ENCODE results near the gene RAB1A.

GRCh38 chr2:65177751-65178442, 48.0 kb upstream of the RAB1A start:
- no peak for TF ChIP-seq POLR2A (IDR thresholded peaks at IDR 0.05; ENCODE audit: insufficient read depth in 1 of 2, low read depth in 2 of 2, low read length in 2 of 2)
- TF ChIP-seq, protein P1, sequence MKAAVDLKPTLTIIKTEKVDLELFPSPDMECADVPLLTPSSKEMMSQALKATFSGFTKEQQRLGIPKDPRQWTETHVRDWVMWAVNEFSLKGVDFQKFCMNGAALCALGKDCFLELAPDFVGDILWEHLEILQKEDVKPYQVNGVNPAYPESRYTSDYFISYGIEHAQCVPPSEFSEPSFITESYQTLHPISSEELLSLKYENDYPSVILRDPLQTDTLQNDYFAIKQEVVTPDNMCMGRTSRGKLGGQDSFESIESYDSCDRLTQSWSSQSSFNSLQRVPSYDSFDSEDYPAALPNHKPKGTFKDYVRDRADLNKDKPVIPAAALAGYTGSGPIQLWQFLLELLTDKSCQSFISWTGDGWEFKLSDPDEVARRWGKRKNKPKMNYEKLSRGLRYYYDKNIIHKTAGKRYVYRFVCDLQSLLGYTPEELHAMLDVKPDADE (CRISPR knock-in tag; IDR thresholded peaks at IDR 0.05) = no peak
- no peak for TF ChIP-seq IKZF1 (IDR thresholded peaks at IDR 0.05)
- no peak for TF ChIP-seq FOXM1 (CRISPR knock-in tag; IDR thresholded peaks at IDR 0.05)
- no peak for TF ChIP-seq SMYD3 (CRISPR knock-in tag; IDR thresholded peaks at IDR 0.05)
- no peak for TF ChIP-seq FOSL1 (CRISPR knock-in tag; IDR thresholded peaks at IDR 0.05; ENCODE audit: borderline replicate concordance)
- no peak for TF ChIP-seq RFX5 (IDR thresholded peaks at IDR 0.05; ENCODE audit: low read depth, low read length)
- no peak for TF ChIP-seq CBX2 (IDR thresholded peaks at IDR 0.05; ENCODE audit: low read depth, low read length)
- TF ChIP-seq CBX2 (CRISPR knock-in tag; IDR thresholded peaks at IDR 0.05; ENCODE audit: low read depth) = no peak
- no peak for TF ChIP-seq ZNF709 (CRISPR knock-in tag; IDR thresholded peaks at IDR 0.05)
- no peak for TF ChIP-seq EP300 (IDR thresholded peaks at IDR 0.05; ENCODE audit: low read depth in 2 of 2, low read length in 2 of 2)
- TF ChIP-seq EP300 (CRISPR knock-in tag; IDR thresholded peaks at IDR 0.05; ENCODE audit: borderline replicate concordance) = no peak
- no peak for TF ChIP-seq HOMEZ (CRISPR knock-in tag; IDR thresholded peaks at IDR 0.05; ENCODE audit: low read depth)
- no peak for TF ChIP-seq TEAD3 (CRISPR knock-in tag; optimal IDR thresholded peaks at IDR 0.05; ENCODE audit: borderline replicate concordance)
